NCI-H82 treated with DMSO at 0.1 percent for 48 hours (cell line): ENCODE measurements around the gene CASR.
A peak's percentile ranks its signal among the peaks of the same experiment; 100 is the strongest.

Experiments used
- DNase-seq: peaks from one replicate; lab custom pipeline; 2025; ENCODE audit not compliant: unreplicated experiment; lab: John Stamatoyannopoulos, UW

Gene CASR

GRCh38 chr3:122299872-122300460 is 116.5 kb downstream of the CASR start:
- peak; percentile 6 for DNase-seq

GRCh38 chr3:122301063-122301462 is 117.6 kb downstream of the CASR start:
- no peak for DNase-seq

GRCh38 chr3:122305818-122306621 is 122.6 kb downstream of the CASR start:
- DNase-seq: no peak

GRCh38 chr3:122306622-122306953 is 123.1 kb downstream of the CASR start:
- no peak for DNase-seq

DNA sequence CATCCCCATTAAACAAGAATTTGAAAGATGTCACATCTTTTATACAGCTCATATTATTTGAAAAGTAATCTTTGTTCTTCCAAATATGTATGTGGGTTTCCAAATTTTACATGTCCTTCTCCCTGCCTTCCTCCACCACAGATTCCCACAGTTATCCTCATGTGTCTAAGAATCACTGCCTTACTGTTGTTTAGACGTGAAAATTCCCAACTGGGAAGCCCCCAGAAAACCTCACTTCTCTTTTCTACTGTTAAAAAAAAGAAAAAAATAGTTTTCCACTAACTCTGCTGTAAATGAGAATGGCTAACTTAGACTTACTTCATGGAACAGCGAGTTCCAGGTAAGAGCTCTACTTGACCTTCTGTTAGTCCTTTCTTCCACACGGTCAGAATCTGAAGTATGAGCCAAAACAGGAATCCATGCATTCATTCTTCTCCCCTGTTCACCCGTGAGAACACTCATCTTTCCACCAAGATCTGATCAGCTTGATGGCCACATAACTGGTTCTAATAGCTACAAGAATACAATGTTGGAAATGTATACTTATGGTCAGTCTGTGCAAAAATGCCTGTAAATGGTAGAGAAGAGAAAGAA is 123.7 kb downstream of the CASR start:
- no peak for DNase-seq

GRCh38 chr3:122307976-122308375 is 124.5 kb downstream of the CASR start:
- DNase-seq: no peak

GRCh38 chr3:122310361-122310760 is 126.9 kb downstream of the CASR start:
- no peak for DNase-seq

- no peak for DNase-seq
Observed at GRCh38 chr3:122312826-122313225, 129.4 kb downstream of the CASR start.

- DNase-seq: no peak
Observed at GRCh38 chr3:122313281-122313680, 129.8 kb downstream of the CASR start.

- DNase-seq: no peak
Observed at GRCh38 chr3:122314228-122314876, 130.9 kb downstream of the CASR start.

DNA sequence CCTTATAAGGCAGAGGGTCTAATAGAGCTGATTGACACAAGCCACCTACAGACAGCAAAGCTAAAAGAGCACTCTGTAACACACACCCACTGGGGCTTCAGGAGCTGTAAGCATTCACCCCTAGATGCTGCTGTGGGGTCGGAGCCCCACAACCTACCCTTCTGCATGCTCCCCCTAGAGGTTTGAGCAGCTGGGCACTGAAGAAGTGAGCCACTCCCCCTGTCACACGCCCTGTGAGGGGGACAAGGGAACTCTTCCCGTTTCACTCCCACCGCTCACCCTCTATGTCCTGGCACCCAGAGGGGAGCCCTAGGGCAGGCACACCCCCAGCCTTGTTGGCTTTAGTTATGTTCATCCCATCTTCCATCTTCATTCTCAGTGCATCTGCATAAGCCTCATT is 132.2 kb downstream of the CASR start:
- no peak for DNase-seq

GRCh38 chr3:122316368-122316767 is 132.9 kb downstream of the CASR start:
- no peak for DNase-seq

GRCh38 chr3:122318620-122319019 is 135.2 kb downstream of the CASR start:
- no peak for DNase-seq

DNA sequence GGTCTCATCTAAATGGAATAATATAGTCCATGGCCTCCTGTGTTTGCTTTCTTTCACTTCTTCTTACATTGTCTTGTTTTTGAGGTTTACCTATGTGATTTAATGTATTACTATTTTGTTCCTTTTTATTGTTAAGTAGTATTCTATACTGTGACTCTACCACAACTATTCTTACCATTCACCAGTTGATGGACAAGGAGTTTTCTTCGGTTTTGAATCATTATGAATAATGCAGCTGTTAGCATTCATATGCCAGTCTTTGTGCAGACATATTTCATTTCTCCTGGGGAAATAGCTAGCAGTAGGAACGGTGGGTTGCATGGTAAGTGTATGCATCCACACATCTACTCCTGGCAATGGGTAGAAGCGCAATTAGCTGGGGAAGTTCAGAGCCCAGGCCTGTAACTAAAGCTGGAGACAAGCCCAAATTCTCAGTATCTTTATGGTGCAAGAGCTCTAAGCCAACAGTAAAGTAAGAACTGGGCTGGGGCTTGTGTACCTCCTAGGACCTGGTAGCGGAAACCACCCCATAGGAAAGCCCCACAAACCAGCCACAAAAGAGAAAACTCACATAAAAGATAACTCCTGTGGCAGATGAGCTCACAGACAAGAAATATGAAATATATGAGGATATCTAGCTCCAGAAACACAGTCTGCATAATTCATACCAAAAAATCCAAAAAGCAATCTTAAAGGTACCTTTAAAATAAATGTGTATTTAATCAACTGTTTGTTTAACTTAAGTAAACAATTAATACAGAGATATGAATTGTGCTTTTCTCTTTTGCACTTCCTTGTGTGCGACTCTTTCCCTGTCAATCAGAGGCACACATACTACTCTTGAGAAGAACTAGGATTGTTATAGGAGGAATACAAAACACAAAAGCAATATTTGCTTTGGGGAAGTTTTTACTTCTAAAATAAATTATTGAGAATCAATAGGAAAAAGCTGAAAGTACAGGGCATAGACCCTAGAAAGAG is 138.9 kb downstream of the CASR start:
- no peak for DNase-seq

DNA sequence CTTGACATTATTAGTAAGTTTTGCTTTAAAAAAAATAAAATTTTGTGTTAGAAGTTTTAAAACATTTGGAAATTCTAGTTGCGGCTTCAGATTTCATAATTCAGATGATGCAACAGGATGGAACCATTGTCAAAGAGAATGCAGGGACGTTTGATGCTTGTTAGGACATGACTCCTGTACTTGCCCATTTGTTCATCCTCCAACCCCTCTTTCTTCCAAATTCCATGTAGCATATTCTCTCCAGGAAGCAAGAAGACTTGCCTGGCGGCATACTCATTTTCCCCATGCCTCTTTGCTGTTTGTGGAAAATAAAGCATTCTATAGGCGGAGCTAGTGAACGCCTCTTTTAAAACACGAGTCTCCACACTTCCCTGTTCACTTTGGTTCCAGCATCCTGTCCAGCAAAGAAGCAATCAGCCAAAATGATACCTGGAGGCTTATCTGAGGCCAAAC is 141.4 kb downstream of the CASR start, which contains the start of gene CSTA:
Gene CSTA (plus strand): TSS at position 378 of the 453 bp plus-strand sequence. CDS start 45 bp downstream, at position 423.
- no peak for DNase-seq

- no peak for DNase-seq
Observed at GRCh38 chr3:122325769-122326168, 142.3 kb downstream of the CASR start.

- DNase-seq: no peak
Observed at GRCh38 chr3:122331886-122332285, 148.4 kb downstream of the CASR start.

- no peak for DNase-seq
Observed at GRCh38 chr3:122332551-122332950, 149.1 kb downstream of the CASR start.
